HG02970 (cell line): ENCODE results near the gene SPIN2B.
"Not testable (repeated sequence)": the region's sequence is repeated elsewhere in the genome, so short reads cannot be mapped to it uniquely, and the experiment has no call there.

ENCODE experiments used
- ATAC-seq: cut with Tn5 transposase; IDR thresholded peaks from one replicate; pipeline ENCODE4 v1.9.1; 2021; ENCODE audit warnings: mild to moderate bottlenecking, moderate library complexity, moderate number of reproducible peaks; ENCODE audit not compliant: unreplicated experiment, low FRiP score

The SPIN2B gene

GRCh38 chrX:57121162-57121755 lies at the start of gene SPIN2B:
Gene SPIN2B (minus strand): TSS chrX:57121548.
- ATAC-seq: peak; percentile 99

GRCh38 chrX:57156397-57157049 lies 35.2 kb upstream of the SPIN2B start:
- no peak for ATAC-seq

- ATAC-seq: no peak
Measured at GRCh38 chrX:57155171-57155570, 33.8 kb upstream of the SPIN2B start.

- not testable (repeated sequence) for ATAC-seq
Measured at GRCh38 chrX:57152222-57152621, 30.9 kb upstream of the SPIN2B start.

GRCh38 chrX:57138674-57139073 lies 17.3 kb upstream of the SPIN2B start:
- ATAC-seq: no peak

GRCh38 chrX:57137501-57137900 lies 16.2 kb upstream of the SPIN2B start:
- ATAC-seq: no peak

- not testable (repeated sequence) for ATAC-seq
Measured at GRCh38 chrX:57137073-57137472, 15.7 kb upstream of the SPIN2B start, which contains the start of gene SPIN2A. Gene SPIN2A (minus strand): TSS chrX:57137397. CDS start chrX:57136597, 800 bp downstream.

GRCh38 chrX:57136589-57136988 lies 15.2 kb upstream of the SPIN2B start:
- not testable (repeated sequence) for ATAC-seq

GRCh38 chrX:57135287-57135686 lies 13.9 kb upstream of the SPIN2B start:
- ATAC-seq: no peak

- no peak for ATAC-seq
Measured at GRCh38 chrX:57134702-57135101, 13.4 kb upstream of the SPIN2B start.

- ATAC-seq: no peak
Measured at GRCh38 chrX:57133706-57134105, 12.4 kb upstream of the SPIN2B start.

- not testable (repeated sequence) for ATAC-seq
Measured at GRCh38 chrX:57133284-57133683, 11.9 kb upstream of the SPIN2B start.

- ATAC-seq: no peak
Measured at GRCh38 chrX:57132046-57132445, 10.7 kb upstream of the SPIN2B start.

GRCh38 chrX:57121816-57122215 lies 468 bp upstream of the SPIN2B start:
- no peak for ATAC-seq

- ATAC-seq: not testable (repeated sequence)
Measured at GRCh38 chrX:57120619-57121161, 658 bp downstream of the SPIN2B start.

GRCh38 chrX:57119416-57119815 lies 1.9 kb downstream of the SPIN2B start:
- no peak for ATAC-seq

GRCh38 chrX:57117566-57117965 lies 3.8 kb downstream of the SPIN2B start:
- not testable (repeated sequence) for ATAC-seq

- ATAC-seq: no peak
Measured at GRCh38 chrX:57104921-57105398, 16.4 kb downstream of the SPIN2B start.

- ATAC-seq: no peak
Measured at GRCh38 chrX:57104406-57104805, 16.9 kb downstream of the SPIN2B start.

- ATAC-seq: no peak
Measured at GRCh38 chrX:57103489-57103888, 17.9 kb downstream of the SPIN2B start.

GRCh38 chrX:57102918-57103317 lies 18.4 kb downstream of the SPIN2B start:
- not testable (repeated sequence) for ATAC-seq

- no peak for ATAC-seq
Measured at GRCh38 chrX:57083143-57083542, 38.2 kb downstream of the SPIN2B start.
